Stomach (tissue), 9 donors: ENCODE measurements around the gene RPRD1B. TPM values are rescaled to one million over a fixed set of nuclear protein-coding genes. Genes with fewer than 3 reads are reported as not detected.
A peak's percentile ranks its signal among the peaks of the same experiment; 100 is the strongest.

Source experiments
- DNase-seq, 2 donors: peaks; one replicate each; pipeline versions ENCODE4 v3.0.0 to v3.0.0-alpha.2; 2013 to 2019
- H3K27ac ChIP-seq, 5 donors: fragments of 200-600 bp in 4 of 5; sonication (generic) in 4 of 5; one replicate each; pipeline ENCODE4 v1.5.1; 2013 to 2019; ENCODE audit warnings: mild to moderate bottlenecking in 1 of 5, moderate library complexity in 1 of 5
- H3K27me3 ChIP-seq, 3 donors: fragments of 200-600 bp; sonication (generic); one replicate each; pipeline ENCODE4 v1.5.1; 2017 to 2019; ENCODE audit warnings: mixed run types in 1 of 3
- H3K36me3 ChIP-seq, 4 donors: fragments of 200-600 bp; sonication (generic); 1 replicate in 3 of 4; 2 replicates in 1 of 4; pipeline ENCODE4 v1.5.1; 2016 to 2019
- H3K4me1 ChIP-seq, 4 donors: fragments of 200-600 bp; sonication (generic); one replicate each; pipeline ENCODE4 v1.5.1; 2016 to 2019
- H3K4me3 ChIP-seq, 4 donors: fragments of 200-600 bp; sonication (generic) in 3 of 4; one replicate each; pipeline ENCODE4 v1.5.1; 2016 to 2019; ENCODE audit warnings: mild to moderate bottlenecking in 1 of 4
- H3K9me3 ChIP-seq, 4 donors: fragments of 200-600 bp; sonication (generic); one replicate each; pipeline ENCODE4 v1.5.1; 2016 to 2019
- CTCF ChIP-seq, 7 experiments: fragments of 450-650 bp in 4 of 7; fragments of 200-600 bp in 3 of 7; sonication (generic) in 3 of 7; IDR thresholded peaks; one replicate each; pipeline ENCODE4 v1.5.1; 2016 to 2019; ENCODE audit warnings: antibody characterized with exemption in 7 of 7, control low read depth in 2 of 7, mild to moderate bottlenecking in 1 of 7
- EP300 ChIP-seq: sonication (generic); formaldehyde crosslinking; IDR thresholded peaks from one replicate; pipeline ENCODE4 v1.6.1; 2017; ENCODE audit warnings: antibody characterized with exemption
- POLR2A ChIP-seq, 4 donors: fragments of 450-650 bp; IDR thresholded peaks; one replicate each; pipeline ENCODE4 v1.6.1; 2016; ENCODE audit warnings: antibody characterized with exemption in 4 of 4, control low read depth in 2 of 4, mild to moderate bottlenecking in 1 of 4, moderate library complexity in 1 of 4
- POLR2AphosphoS5 ChIP-seq, 3 donors: sonication (generic); formaldehyde crosslinking; IDR thresholded peaks; one replicate each; pipeline ENCODE4 v1.6.1; 2016; ENCODE audit warnings: antibody characterized with exemption in 3 of 3
- WGBS, 5 donors: extraction: QIAGEN DNeasy Blood & Tissue Kit in 3 of 5; methylation state at CpG; one replicate each; pipeline versions ENCODE4 v1.1.5 to v1.1.7; 2013 to 2018; 5-methylcytosine and 5-hydroxymethylcytosine counted together
- intact Hi-C: fragments of 100-400 bp; cut with DNase I; formaldehyde crosslinking; loops from one replicate; pipeline ENCODE4 v1.15.1; 2023; ENCODE audit warnings: low total_unique reads
- polyA plus RNA-seq, 3 donors: library from polyadenylated mRNA; stranded (reverse); fragments of 200-250 nt; gene quantifications; one replicate each; pipeline ENCODE4 v1.2.3, GENCODE V29; 2013
- total RNA-seq, 5 donors: library from RNA; depleted of rRNA; stranded (reverse); fragments of >200 nt; gene quantifications; one replicate each; pipeline versions ENCODE4 v1.1.0 to v1.2.3, GENCODE V29; 2014 to 2016
- donor health status: healthy with polysubstance abuse.
- donor health status: Bipolar disorder and iron deficiency.
- donor health status: healthy.

RPRD1B gene
- total and polyA plus RNA-seq, 8 donors = 8.0 to 60.0 (median 17.8) TPM

- TF ChIP-seq CTCF (IDR thresholded peaks at IDR 0.05) (no peak), POLR2A (IDR thresholded peaks at IDR 0.05) (no peak), POLR2AphosphoS5 (IDR thresholded peaks at IDR 0.05) (peak in 1 of 3 donors; percentile 57), EP300 (no peak)
- Histone ChIP-seq H3K27me3 (no peaks in the 10 kb centered on the region), H3K9me3 (no peaks in the 10 kb centered on the region), H3K4me3 (no peak overlapping the region), H3K27ac (peak overlapping the region in 4 of 5 donors; percentile 66 to 83 (median 76)), H3K36me3 (no peaks in the 10 kb centered on the region), H3K4me1 (peaks cover 15 to 42% (median 31%) of the 10 kb centered on the region in 4 donors)
- peak in 1 of 2 donors; percentile 64 for DNase-seq
- 48 to 64% (median 54%) methylated on average over 8 of the region's 8 CpGs for WGBS, 5 donors
- intact Hi-C loops = no loop called here
These were observed 76.3 kb downstream of the RPRD1B start for GRCh38 chr20:38109591-38110524.

GRCh38 chr20:38110525-38111178 lies 77.1 kb downstream of the RPRD1B start:
- 94 to 99% (median 96%) methylated on average over 8 of the region's 8 CpGs for whole genome bisulfite sequencing, 5 donors
- intact Hi-C loops = no loop called here

GRCh38 chr20:38111366-38112232 lies 78.1 kb downstream of the RPRD1B start:
- WGBS, 5 donors = 87 to 91% (median 89%) methylated on average over 8 of the region's 8 CpGs
- Histone ChIP-seq H3K4me3 (no peak overlapping the region), H3K27me3 (no peaks in the 10 kb centered on the region), H3K36me3 (no peaks in the 10 kb centered on the region), H3K9me3 (no peaks in the 10 kb centered on the region), H3K4me1 (peaks cover 15 to 42% (median 31%) of the 10 kb centered on the region in 4 donors), H3K27ac (peak overlapping the region in 3 of 5 donors; percentile 14 to 83 (median 69))
- intact Hi-C loops = no loop called here
- TF ChIP-seq POLR2AphosphoS5 (IDR thresholded peaks at IDR 0.05) = no peak
- TF ChIP-seq CTCF (IDR thresholded peaks at IDR 0.05) = no peak
- TF ChIP-seq EP300 = no peak
- TF ChIP-seq POLR2A (IDR thresholded peaks at IDR 0.05) = no peak
- no peak for DNase-seq

More at GRCh38 chr20:38110525-38111178, 77.1 kb downstream of the RPRD1B start:
- peaks cover 15 to 42% (median 31%) of the 10 kb centered on the region in 4 donors for H3K4me1 ChIP-seq
- H3K27me3 ChIP-seq = no peaks in the 10 kb centered on the region
- no peaks in the 10 kb centered on the region for H3K9me3 ChIP-seq
- DNase-seq = no peak
- peak overlapping the region in 4 of 5 donors; percentile 66 to 83 (median 76) for H3K27ac ChIP-seq
- H3K4me3 ChIP-seq = no peak overlapping the region
- no peaks in the 10 kb centered on the region for H3K36me3 ChIP-seq
- TF ChIP-seq POLR2A (IDR thresholded peaks at IDR 0.05) (no peak), EP300 (no peak), CTCF (IDR thresholded peaks at IDR 0.05) (no peak), POLR2AphosphoS5 (IDR thresholded peaks at IDR 0.05) (no peak)
